Measurements from ENCODE around the gene HECW1. TPM values are rescaled to one million over a fixed set of nuclear protein-coding genes. Genes with fewer than 3 reads are reported as not detected.

Gene HECW1
- total and polyA plus RNA-seq, 2 experiments from 2014 or later = 11.0 to 21.8 TPM

GRCh38 chr7:43076606-43077005 lies 35.8 kb upstream of the HECW1 start:
- Mint-ChIP-seq H3K9me3 (no peaks in the 10 kb centered on the region; the same call in 2 of the 3 replicates), H3K4me1 (peaks cover 30% of the 10 kb centered on the region), H3K27me3 (ENCODE audit: insufficient read depth, low read depth, poor library complexity) (no peaks in the 10 kb centered on the region), H3K27ac (no peak overlapping the region), H3K4me3 (no peak overlapping the region; the same call in 2 of the 3 replicates), H3K36me3 (ENCODE audit: low read depth) (no peaks in the 10 kb centered on the region)
- DNase-seq (ENCODE audit: low spot score) = no peak
- ATAC-seq = no peak
- H3K27me3 ChIP-seq (ENCODE audit: insufficient read depth) = no peaks in the 10 kb centered on the region
- H3K36me3 ChIP-seq (ENCODE audit: insufficient read depth) = no peaks in the 10 kb centered on the region
- TF ChIP-seq JUNB (IDR thresholded peaks at IDR 0.05; ENCODE audit: unreplicated experiment) (no peak), REST (IDR thresholded peaks at IDR 0.05; ENCODE audit: unreplicated experiment) (no peak), CREB1 (CRISPR knock-in tag; IDR thresholded peaks at IDR 0.05; ENCODE audit: low read depth) (no peak), EZH2phosphoT487 (IDR thresholded peaks at IDR 0.05; ENCODE audit: unreplicated experiment) (no peak), ZNF114 (CRISPR knock-in tag; IDR thresholded peaks at IDR 0.05) (no peak), NANOG (IDR thresholded peaks at IDR 0.05; ENCODE audit: borderline replicate concordance) (no peak), STAT1 (IDR thresholded peaks at IDR 0.05; ENCODE audit: unreplicated experiment) (no peak), EZH2 (IDR thresholded peaks at IDR 0.05; ENCODE audit: low read depth, unreplicated experiment) (no peak), POLR2AphosphoS5 (IDR thresholded peaks at IDR 0.05; ENCODE audit: low read depth) (no peak), ZNF331 (CRISPR knock-in tag; IDR thresholded peaks at IDR 0.05; ENCODE audit: low read depth) (no peak)
- TF ChIP-seq, protein P1, sequence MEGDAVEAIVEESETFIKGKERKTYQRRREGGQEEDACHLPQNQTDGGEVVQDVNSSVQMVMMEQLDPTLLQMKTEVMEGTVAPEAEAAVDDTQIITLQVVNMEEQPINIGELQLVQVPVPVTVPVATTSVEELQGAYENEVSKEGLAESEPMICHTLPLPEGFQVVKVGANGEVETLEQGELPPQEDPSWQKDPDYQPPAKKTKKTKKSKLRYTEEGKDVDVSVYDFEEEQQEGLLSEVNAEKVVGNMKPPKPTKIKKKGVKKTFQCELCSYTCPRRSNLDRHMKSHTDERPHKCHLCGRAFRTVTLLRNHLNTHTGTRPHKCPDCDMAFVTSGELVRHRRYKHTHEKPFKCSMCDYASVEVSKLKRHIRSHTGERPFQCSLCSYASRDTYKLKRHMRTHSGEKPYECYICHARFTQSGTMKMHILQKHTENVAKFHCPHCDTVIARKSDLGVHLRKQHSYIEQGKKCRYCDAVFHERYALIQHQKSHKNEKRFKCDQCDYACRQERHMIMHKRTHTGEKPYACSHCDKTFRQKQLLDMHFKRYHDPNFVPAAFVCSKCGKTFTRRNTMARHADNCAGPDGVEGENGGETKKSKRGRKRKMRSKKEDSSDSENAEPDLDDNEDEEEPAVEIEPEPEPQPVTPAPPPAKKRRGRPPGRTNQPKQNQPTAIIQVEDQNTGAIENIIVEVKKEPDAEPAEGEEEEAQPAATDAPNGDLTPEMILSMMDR (conservative IDR thresholded peaks at IDR 0.05; ENCODE audit: low read depth in 2 of 2) = no peak
- TF ChIP-seq, protein P2, sequence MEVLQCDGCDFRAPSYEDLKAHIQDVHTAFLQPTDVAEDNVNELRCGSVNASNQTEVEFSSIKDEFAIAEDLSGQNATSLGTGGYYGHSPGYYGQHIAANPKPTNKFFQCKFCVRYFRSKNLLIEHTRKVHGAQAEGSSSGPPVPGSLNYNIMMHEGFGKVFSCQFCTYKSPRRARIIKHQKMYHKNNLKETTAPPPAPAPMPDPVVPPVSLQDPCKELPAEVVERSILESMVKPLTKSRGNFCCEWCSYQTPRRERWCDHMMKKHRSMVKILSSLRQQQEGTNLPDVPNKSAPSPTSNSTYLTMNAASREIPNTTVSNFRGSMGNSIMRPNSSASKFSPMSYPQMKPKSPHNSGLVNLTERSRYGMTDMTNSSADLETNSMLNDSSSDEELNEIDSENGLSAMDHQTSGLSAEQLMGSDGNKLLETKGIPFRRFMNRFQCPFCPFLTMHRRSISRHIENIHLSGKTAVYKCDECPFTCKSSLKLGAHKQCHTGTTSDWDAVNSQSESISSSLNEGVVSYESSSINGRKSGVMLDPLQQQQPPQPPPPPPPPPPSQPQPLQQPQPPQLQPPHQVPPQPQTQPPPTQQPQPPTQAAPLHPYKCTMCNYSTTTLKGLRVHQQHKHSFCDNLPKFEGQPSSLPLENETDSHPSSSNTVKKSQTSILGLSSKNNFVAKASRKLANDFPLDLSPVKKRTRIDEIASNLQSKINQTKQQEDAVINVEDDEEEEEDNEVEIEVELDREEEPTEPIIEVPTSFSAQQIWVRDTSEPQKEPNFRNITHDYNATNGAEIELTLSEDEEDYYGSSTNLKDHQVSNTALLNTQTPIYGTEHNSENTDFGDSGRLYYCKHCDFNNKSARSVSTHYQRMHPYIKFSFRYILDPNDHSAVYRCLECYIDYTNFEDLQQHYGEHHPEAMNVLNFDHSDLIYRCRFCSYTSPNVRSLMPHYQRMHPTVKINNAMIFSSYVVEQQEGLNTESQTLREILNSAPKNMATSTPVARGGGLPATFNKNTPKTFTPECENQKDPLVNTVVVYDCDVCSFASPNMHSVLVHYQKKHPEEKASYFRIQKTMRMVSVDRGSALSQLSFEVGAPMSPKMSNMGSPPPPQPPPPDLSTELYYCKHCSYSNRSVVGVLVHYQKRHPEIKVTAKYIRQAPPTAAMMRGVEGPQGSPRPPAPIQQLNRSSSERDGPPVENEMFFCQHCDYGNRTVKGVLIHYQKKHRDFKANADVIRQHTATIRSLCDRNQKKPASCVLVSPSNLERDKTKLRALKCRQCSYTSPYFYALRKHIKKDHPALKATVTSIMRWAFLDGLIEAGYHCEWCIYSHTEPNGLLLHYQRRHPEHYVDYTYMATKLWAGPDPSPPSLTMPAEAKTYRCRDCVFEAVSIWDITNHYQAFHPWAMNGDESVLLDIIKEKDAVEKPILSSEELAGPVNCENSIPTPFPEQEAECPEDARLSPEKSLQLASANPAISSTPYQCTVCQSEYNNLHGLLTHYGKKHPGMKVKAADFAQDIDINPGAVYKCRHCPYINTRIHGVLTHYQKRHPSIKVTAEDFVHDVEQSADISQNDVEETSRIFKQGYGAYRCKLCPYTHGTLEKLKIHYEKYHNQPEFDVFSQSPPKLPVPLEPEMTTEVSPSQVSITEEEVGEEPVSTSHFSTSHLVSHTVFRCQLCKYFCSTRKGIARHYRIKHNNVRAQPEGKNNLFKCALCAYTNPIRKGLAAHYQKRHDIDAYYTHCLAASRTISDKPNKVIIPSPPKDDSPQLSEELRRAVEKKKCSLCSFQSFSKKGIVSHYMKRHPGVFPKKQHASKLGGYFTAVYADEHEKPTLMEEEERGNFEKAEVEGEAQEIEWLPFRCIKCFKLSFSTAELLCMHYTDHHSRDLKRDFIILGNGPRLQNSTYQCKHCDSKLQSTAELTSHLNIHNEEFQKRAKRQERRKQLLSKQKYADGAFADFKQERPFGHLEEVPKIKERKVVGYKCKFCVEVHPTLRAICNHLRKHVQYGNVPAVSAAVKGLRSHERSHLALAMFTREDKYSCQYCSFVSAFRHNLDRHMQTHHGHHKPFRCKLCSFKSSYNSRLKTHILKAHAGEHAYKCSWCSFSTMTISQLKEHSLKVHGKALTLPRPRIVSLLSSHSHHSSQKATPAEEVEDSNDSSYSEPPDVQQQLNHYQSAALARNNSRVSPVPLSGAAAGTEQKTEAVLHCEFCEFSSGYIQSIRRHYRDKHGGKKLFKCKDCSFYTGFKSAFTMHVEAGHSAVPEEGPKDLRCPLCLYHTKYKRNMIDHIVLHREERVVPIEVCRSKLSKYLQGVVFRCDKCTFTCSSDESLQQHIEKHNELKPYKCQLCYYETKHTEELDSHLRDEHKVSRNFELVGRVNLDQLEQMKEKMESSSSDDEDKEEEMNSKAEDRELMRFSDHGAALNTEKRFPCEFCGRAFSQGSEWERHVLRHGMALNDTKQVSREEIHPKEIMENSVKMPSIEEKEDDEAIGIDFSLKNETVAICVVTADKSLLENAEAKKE (CRISPR knock-in tag; IDR thresholded peaks at IDR 0.05) = no peak
- TF ChIP-seq, protein P3, sequence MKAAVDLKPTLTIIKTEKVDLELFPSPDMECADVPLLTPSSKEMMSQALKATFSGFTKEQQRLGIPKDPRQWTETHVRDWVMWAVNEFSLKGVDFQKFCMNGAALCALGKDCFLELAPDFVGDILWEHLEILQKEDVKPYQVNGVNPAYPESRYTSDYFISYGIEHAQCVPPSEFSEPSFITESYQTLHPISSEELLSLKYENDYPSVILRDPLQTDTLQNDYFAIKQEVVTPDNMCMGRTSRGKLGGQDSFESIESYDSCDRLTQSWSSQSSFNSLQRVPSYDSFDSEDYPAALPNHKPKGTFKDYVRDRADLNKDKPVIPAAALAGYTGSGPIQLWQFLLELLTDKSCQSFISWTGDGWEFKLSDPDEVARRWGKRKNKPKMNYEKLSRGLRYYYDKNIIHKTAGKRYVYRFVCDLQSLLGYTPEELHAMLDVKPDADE (IDR thresholded peaks at IDR 0.05) = no peak
- no peaks in the 10 kb centered on the region for H3K79me2 ChIP-seq (replicated peaks; ENCODE audit: insufficient read depth)
- no peaks in the 10 kb centered on the region; the same call in 1 of the 2 replicates for H3K9me2 ChIP-seq (ENCODE audit: insufficient read depth)
- 0 out of 2 replicates have a peak overlapping the region, but pooled peaks have one; percentile 28 for H3K27ac ChIP-seq (ENCODE audit: low read depth)
- H4K20me1 ChIP-seq (replicated peaks; ENCODE audit: insufficient read depth) = no peaks in the 10 kb centered on the region
- peaks cover 30% of the 10 kb centered on the region for H3K4me1 ChIP-seq (ENCODE audit: insufficient read depth)
- H2AFZ ChIP-seq = peak overlapping the region; percentile 56; the same call in 1 of the 2 replicates
- no peaks in the 10 kb centered on the region for H3F3A ChIP-seq (replicated peaks; ENCODE audit: low read depth)
- 0 out of 2 replicates have a peak overlapping the region, but pooled peaks have one; percentile 44 for H3K4me2 ChIP-seq
- no peak overlapping the region for H3K4me3 ChIP-seq
